Heart left ventricle (tissue), 13 donors: Measurements from ENCODE around the gene INSM1.

Experiments
- CTCF ChIP-seq, 12 donors: fragments of 200-600 bp; sonication (generic) in 4 of 12; IDR thresholded peaks; one replicate each; pipeline versions ENCODE4 v1.5.0 to v1.8.0; 2018 to 2022; ENCODE audit warnings: antibody characterized with exemption in 12 of 12, mild to moderate bottlenecking in 5 of 12
- POLR2A ChIP-seq, 2 donors: fragments of 450-650 bp; IDR thresholded peaks; one replicate each; pipeline ENCODE4 v1.6.1; 2017; ENCODE audit warnings: antibody characterized with exemption in 2 of 2, mild to moderate bottlenecking in 2 of 2, moderate library complexity in 2 of 2
- donor health status: ischemic (EF 13 %, LVEDD 7.1; RV severe dilation, severe dysfunction).
- donor health status: DM: no; HTN: yes; CAD: no.
- donor health status: DM: no; HTN: no; CAD: no.
- donor health status: ischemic (EF 25% LVEDD 6.9; RV normal size, moderate dysfunction).
- donor health status: ischemic (EF 25% LVEDD 5.7; RV mildly dilated, moderate dysfunction).
- donor health status: ischemic (EF 35%, LVEDD 5.7; RV mildly dilated, moderate dysfunction).
- donor health status: nonischemic (EF 11% LVEDD 7.7; RV severe dilation, severe dysfunction).
- donor health status: DM: yes; HTN: yes; CAD: no.
- donor health status: PGD.
- donor health status: ischemic (EF 29% LVEDD 5.4; RV normal size, mild dysfunction).
- donor health status: nonischemic (EF 23%, LVEDD 6.1; RV moderate dilation, normal function).

- TF ChIP-seq CTCF (IDR thresholded peaks at IDR 0.05) (no peak), POLR2A (IDR thresholded peaks at IDR 0.05) (no peak)
Measured at GRCh38 chr20:20331817-20332216, 36.1 kb upstream of the INSM1 start.
